ENCODE data around the gene CRISPLD2.

The CRISPLD2 gene

GRCh38 chr16:84919269-84919668 lies 99.5 kb downstream of the CRISPLD2 start:
- no peak for DNase-seq

GRCh38 chr16:84919708-84920107 lies 99.9 kb downstream of the CRISPLD2 start:
- no peak for DNase-seq

- DNase-seq, result no peak
Measured at GRCh38 chr16:84920333-84920732, 100.5 kb downstream of the CRISPLD2 start.

- DNase-seq, result peak; percentile 56
Measured at GRCh38 chr16:84922351-84923120, 102.8 kb downstream of the CRISPLD2 start.

GRCh38 chr16:84924331-84925091 lies 104.7 kb downstream of the CRISPLD2 start:
- no peak for DNase-seq

GRCh38 chr16:84925092-84925772 lies 105.4 kb downstream of the CRISPLD2 start:
- DNase-seq, result peak; percentile 56

GRCh38 chr16:84925773-84926372 lies 106.1 kb downstream of the CRISPLD2 start:
- DNase-seq, result no peak

GRCh38 chr16:84926462-84926861 lies 106.7 kb downstream of the CRISPLD2 start:
- DNase-seq, result no peak

GRCh38 chr16:84927621-84928591 lies 108.1 kb downstream of the CRISPLD2 start:
- DNase-seq, result no peak

GRCh38 chr16:84928679-84929420 lies 109.1 kb downstream of the CRISPLD2 start:
- no peak for DNase-seq

- DNase-seq, result no peak
Measured at GRCh38 chr16:84929421-84930297, 109.9 kb downstream of the CRISPLD2 start.

GRCh38 chr16:84930298-84931106 lies 110.7 kb downstream of the CRISPLD2 start:
- no peak for DNase-seq

GRCh38 chr16:84931107-84931494 lies 111.3 kb downstream of the CRISPLD2 start:
- DNase-seq, result no peak

GRCh38 chr16:84931506-84931905 lies 111.7 kb downstream of the CRISPLD2 start:
- no peak for DNase-seq

- DNase-seq, result peak; percentile 49
Measured at GRCh38 chr16:84932681-84933080, 112.9 kb downstream of the CRISPLD2 start.

GRCh38 chr16:84933774-84934631 lies 114.2 kb downstream of the CRISPLD2 start:
- no peak for DNase-seq

- no peak for DNase-seq
Measured at GRCh38 chr16:84937196-84938005, 117.6 kb downstream of the CRISPLD2 start.

Data from NCI-H1694 (cell line).